Measurements from ENCODE around the gene RPL27. TPM values are rescaled to one million over a fixed set of nuclear protein-coding genes. Genes with fewer than 3 reads are reported as not detected.

Gene RPL27
- total RNA-seq, 4 donors from 2014 or later = 800 to 1,300 (median 1,077) TPM

GRCh38 chr17:42982266-42982665, 16.0 kb upstream of the RPL27 start:
- no peak overlapping the region for H3K4me3 ChIP-seq
- H3K27ac ChIP-seq = no peak overlapping the region
- H3K4me1 ChIP-seq = peaks cover 7 to 23% of the 10 kb centered on the region in 2 donors
- no peak for DNase-seq
- peaks cover 0 to 22% of the 10 kb centered on the region in 2 donors for H3K36me3 ChIP-seq
- in situ Hi-C loops (cut with MboI; ENCODE audit: low sequenced_read_pairs in 4 of 4) (no loop called here), intact Hi-C loops (cut with DNase I; ENCODE audit: low total_unique reads) (loop anchor here (10.0 kb wide), 1 partner anchor 793 kb away; the partner anchor contains the start of gene DUSP3)
- no peak for TF ChIP-seq CTCF (IDR thresholded peaks at IDR 0.05 in 4 of 5, conservative IDR thresholded peaks at IDR 0.05 in 1 of 5)
- TF ChIP-seq POLR2A (IDR thresholded peaks at IDR 0.05) = no peak
- no peaks in the 10 kb centered on the region for H3K27me3 ChIP-seq
- no peak for ATAC-seq
- H3K9me3 ChIP-seq = no peaks in the 10 kb centered on the region

- H3K4me1 ChIP-seq = peaks cover 7 to 11% of the 10 kb centered on the region in 2 donors
- intact Hi-C loops (cut with DNase I; ENCODE audit: low total_unique reads) = loop anchor here (10.0 kb wide), 1 partner anchor 790 kb away; the partner anchor contains the start of gene DUSP3
- DNase-seq = no peak
- peaks cover 0 to 52% of the 10 kb centered on the region in 2 donors for H3K36me3 ChIP-seq
- no peak for TF ChIP-seq CTCF (IDR thresholded peaks at IDR 0.05 in 4 of 5, conservative IDR thresholded peaks at IDR 0.05 in 1 of 5)
- TF ChIP-seq POLR2A (IDR thresholded peaks at IDR 0.05) = no peak
- no peak for ATAC-seq
- H3K9me3 ChIP-seq = no peaks in the 10 kb centered on the region
- H3K4me3 ChIP-seq = no peak overlapping the region
- no peak overlapping the region for H3K27ac ChIP-seq
- no peaks in the 10 kb centered on the region for H3K27me3 ChIP-seq
- in situ Hi-C loops (cut with MboI; ENCODE audit: low sequenced_read_pairs in 4 of 4) = no loop called here
Observed at GRCh38 chr17:42985225-42985624, 13.0 kb upstream of the RPL27 start.

GRCh38 chr17:42989141-42989540, 9.1 kb upstream of the RPL27 start:
- no peak for ATAC-seq
- no peaks in the 10 kb centered on the region for H3K9me3 ChIP-seq
- TF ChIP-seq CTCF (IDR thresholded peaks at IDR 0.05 in 4 of 5, conservative IDR thresholded peaks at IDR 0.05 in 1 of 5) (no peak), POLR2A (IDR thresholded peaks at IDR 0.05) (no peak)
- H3K27ac ChIP-seq = no peak overlapping the region
- intact Hi-C loops (cut with DNase I; ENCODE audit: low total_unique reads) = loop anchor here (10.0 kb wide), 1 partner anchor 786 kb away; the partner anchor contains the start of gene DUSP3
- H3K27me3 ChIP-seq = no peaks in the 10 kb centered on the region
- H3K4me1 ChIP-seq = no peaks in the 10 kb centered on the region
- no peak for DNase-seq
- H3K4me3 ChIP-seq = no peak overlapping the region
- peaks cover 0 to 85% of the 10 kb centered on the region in 2 donors for H3K36me3 ChIP-seq
- in situ Hi-C loops (cut with MboI; ENCODE audit: low sequenced_read_pairs in 4 of 4) = no loop called here

GRCh38 chr17:42989726-42990652, 8.2 kb upstream of the RPL27 start:
- ATAC-seq (no peak), DNase-seq (no peak)
- no peaks in the 10 kb centered on the region for H3K9me3 ChIP-seq
- peaks cover 0 to 84% of the 10 kb centered on the region in 2 donors for H3K36me3 ChIP-seq
- no peak overlapping the region for H3K4me3 ChIP-seq
- H3K27me3 ChIP-seq = no peaks in the 10 kb centered on the region
- in situ Hi-C loops (cut with MboI; ENCODE audit: low sequenced_read_pairs in 4 of 4) (no loop called here), intact Hi-C loops (cut with DNase I; ENCODE audit: low total_unique reads) (loop anchor here (10.0 kb wide), 2 partner anchors 325 to 785 kb away; partner anchors contain the start of gene DUSP3)
- no peak overlapping the region for H3K27ac ChIP-seq
- H3K4me1 ChIP-seq = no peaks in the 10 kb centered on the region
- no peak for TF ChIP-seq CTCF (IDR thresholded peaks at IDR 0.05 in 4 of 5, conservative IDR thresholded peaks at IDR 0.05 in 1 of 5)
